Kidney tubule cell (primary cell): Measurements from ENCODE around the gene BMP10.

Source experiments
- DNase-seq: peaks from one replicate; pipeline ENCODE4 v3.0.0-alpha.2; 2018; ENCODE audit warnings: low spot score

Gene BMP10

GRCh38 chr2:68819556-68819955 is 51.6 kb downstream of the BMP10 start:
- no peak for DNase-seq

- DNase-seq, result no peak
Measured at GRCh38 chr2:68817306-68817705, 53.9 kb downstream of the BMP10 start.
